ENCODE data around the gene CX3CR1. TPM values are rescaled to one million over a fixed set of nuclear protein-coding genes. Genes with fewer than 3 reads are reported as not detected.

The CX3CR1 gene
- total and polyA plus RNA-seq, 2 of the 4 experiments (the other 2 are of a cell fraction) = not detected

DNA sequence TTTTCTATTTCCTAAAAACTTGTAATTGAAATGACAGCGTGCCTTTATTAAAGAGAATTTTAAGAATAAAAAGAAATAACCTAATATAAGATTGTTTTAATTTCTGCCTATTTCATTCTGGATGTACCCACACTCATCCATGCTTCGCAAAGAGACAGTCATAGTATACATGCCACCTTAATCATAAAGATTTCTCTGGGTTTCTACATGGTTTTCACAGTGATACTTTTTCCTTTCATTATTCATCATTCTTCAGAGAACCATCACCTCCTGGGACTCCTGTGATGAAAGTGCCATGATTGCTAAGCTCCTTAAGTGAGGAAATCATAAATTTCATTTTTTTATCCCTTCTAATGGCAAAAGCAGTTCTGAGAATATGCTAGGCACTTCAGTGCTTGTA lies 45.4 kb upstream of the CX3CR1 start:
- H2BK5ac ChIP-seq (ENCODE audit: low read depth, low read length, poor library complexity, severe bottlenecking) = no peak overlapping the region
- no peak overlapping the region for H4K5ac ChIP-seq (ENCODE audit: low read depth, low read length)
- H3K36me3 ChIP-seq (ENCODE audit: control insufficient read depth, insufficient read depth, low read length) = no peaks in the 10 kb centered on the region
- no peak overlapping the region for H2AK5ac ChIP-seq (ENCODE audit: low read depth, low read length)
- WGBS, 2 experiments (ENCODE audit: extremely low coverage in 2 of 2, insufficient read length in 1 of 2) = no CpG with 5 or more reads among the region's 2 CpGs
- no peak overlapping the region for H3K14ac ChIP-seq (replicated peaks; ENCODE audit: low read depth, low read length)
- in situ Hi-C loops (cut with MboI; ENCODE audit: low sequenced_read_pairs) (no loop called here), intact Hi-C loops (cut with micrococcal nuclease) (no loop called here), dilution Hi-C loops (cut with HindIII; ENCODE audit: low sequenced_read_pairs, unreplicated experiment) (no loop called here)
- no peak overlapping the region for H3K27ac ChIP-seq (ENCODE audit: insufficient read depth, low read length)
- no peak overlapping the region for H3K18ac ChIP-seq (ENCODE audit: low read depth, low read length)
- DNase-seq = no peak
- no peak for ATAC-seq (ENCODE audit: low read depth)
- H3K9me1 ChIP-seq (ENCODE audit: insufficient read depth, low read length) = no peaks in the 10 kb centered on the region
- H4K91ac ChIP-seq (ENCODE audit: insufficient read depth, low read depth, low read length) = no peak overlapping the region
- H2BK15ac ChIP-seq (ENCODE audit: low read depth, low read length) = no peak overlapping the region
- TF ChIP-seq CEBPB (IDR thresholded peaks at IDR 0.05; ENCODE audit: low read depth, low read length) (no peak), RFX5 (IDR thresholded peaks at IDR 0.05; ENCODE audit: low read depth, low read length) (no peak), RCOR1 (IDR thresholded peaks at IDR 0.05; ENCODE audit: insufficient replicate concordance, low read length) (no peak), MAFK (IDR thresholded peaks at IDR 0.05; ENCODE audit: low read depth, low read length) (no peak), CHD1 (IDR thresholded peaks at IDR 0.05; ENCODE audit: low read depth, low read length) (no peak), RAD21 (IDR thresholded peaks at IDR 0.05; ENCODE audit: low read length) (no peak), BHLHE40 (IDR thresholded peaks at IDR 0.05; ENCODE audit: low read depth, low read length) (no peak), MAZ (IDR thresholded peaks at IDR 0.05; ENCODE audit: borderline replicate concordance, low read depth, low read length) (no peak), SMC3 (IDR thresholded peaks at IDR 0.05; ENCODE audit: low read depth, low read length) (no peak)
- TF ChIP-seq, protein P1, sequence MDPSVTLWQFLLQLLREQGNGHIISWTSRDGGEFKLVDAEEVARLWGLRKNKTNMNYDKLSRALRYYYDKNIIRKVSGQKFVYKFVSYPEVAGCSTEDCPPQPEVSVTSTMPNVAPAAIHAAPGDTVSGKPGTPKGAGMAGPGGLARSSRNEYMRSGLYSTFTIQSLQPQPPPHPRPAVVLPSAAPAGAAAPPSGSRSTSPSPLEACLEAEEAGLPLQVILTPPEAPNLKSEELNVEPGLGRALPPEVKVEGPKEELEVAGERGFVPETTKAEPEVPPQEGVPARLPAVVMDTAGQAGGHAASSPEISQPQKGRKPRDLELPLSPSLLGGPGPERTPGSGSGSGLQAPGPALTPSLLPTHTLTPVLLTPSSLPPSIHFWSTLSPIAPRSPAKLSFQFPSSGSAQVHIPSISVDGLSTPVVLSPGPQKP (IDR thresholded peaks at IDR 0.05; ENCODE audit: borderline replicate concordance, low read depth, low read length) = no peak
- TF ChIP-seq, protein P2, sequence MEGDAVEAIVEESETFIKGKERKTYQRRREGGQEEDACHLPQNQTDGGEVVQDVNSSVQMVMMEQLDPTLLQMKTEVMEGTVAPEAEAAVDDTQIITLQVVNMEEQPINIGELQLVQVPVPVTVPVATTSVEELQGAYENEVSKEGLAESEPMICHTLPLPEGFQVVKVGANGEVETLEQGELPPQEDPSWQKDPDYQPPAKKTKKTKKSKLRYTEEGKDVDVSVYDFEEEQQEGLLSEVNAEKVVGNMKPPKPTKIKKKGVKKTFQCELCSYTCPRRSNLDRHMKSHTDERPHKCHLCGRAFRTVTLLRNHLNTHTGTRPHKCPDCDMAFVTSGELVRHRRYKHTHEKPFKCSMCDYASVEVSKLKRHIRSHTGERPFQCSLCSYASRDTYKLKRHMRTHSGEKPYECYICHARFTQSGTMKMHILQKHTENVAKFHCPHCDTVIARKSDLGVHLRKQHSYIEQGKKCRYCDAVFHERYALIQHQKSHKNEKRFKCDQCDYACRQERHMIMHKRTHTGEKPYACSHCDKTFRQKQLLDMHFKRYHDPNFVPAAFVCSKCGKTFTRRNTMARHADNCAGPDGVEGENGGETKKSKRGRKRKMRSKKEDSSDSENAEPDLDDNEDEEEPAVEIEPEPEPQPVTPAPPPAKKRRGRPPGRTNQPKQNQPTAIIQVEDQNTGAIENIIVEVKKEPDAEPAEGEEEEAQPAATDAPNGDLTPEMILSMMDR (conservative IDR thresholded peaks at IDR 0.05; ENCODE audit: low read depth, low read length) = no peak
- TF ChIP-seq, protein P3, sequence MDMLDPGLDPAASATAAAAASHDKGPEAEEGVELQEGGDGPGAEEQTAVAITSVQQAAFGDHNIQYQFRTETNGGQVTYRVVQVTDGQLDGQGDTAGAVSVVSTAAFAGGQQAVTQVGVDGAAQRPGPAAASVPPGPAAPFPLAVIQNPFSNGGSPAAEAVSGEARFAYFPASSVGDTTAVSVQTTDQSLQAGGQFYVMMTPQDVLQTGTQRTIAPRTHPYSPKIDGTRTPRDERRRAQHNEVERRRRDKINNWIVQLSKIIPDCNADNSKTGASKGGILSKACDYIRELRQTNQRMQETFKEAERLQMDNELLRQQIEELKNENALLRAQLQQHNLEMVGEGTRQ (IDR thresholded peaks at IDR 0.05; ENCODE audit: low read depth, low read length) = no peak
- H4K8ac ChIP-seq (ENCODE audit: low read depth in 2 of 2, low read length in 2 of 2) = no peak overlapping the region
- no peak overlapping the region for H3K4me2 ChIP-seq (ENCODE audit: low read depth, low read length)
- H3K9me3 ChIP-seq (ENCODE audit: control insufficient read depth, insufficient read depth, low read length) = no peaks in the 10 kb centered on the region
- no peak overlapping the region for H2BK120ac ChIP-seq (ENCODE audit: low read depth, low read length)
- no peak overlapping the region for H3K9ac ChIP-seq (ENCODE audit: low read depth, low read length)
- H3K23ac ChIP-seq (ENCODE audit: low read depth, low read length) = no peak overlapping the region
- no peak overlapping the region for H2AFZ ChIP-seq (replicated peaks; ENCODE audit: low read length, poor library complexity)
- no peak overlapping the region for H2AK9ac ChIP-seq (replicated peaks; ENCODE audit: low read depth, low read length, poor library complexity)
- no peak overlapping the region for H3K4ac ChIP-seq (ENCODE audit: low read depth, low read length)
- no peak overlapping the region for H2BK20ac ChIP-seq (ENCODE audit: low read depth, low read length)
- no peaks in the 10 kb centered on the region for H3K4me1 ChIP-seq (ENCODE audit: control insufficient read depth, insufficient read depth, low read length)
- H4K20me1 ChIP-seq (ENCODE audit: insufficient read depth, low read length) = no peaks in the 10 kb centered on the region
- BruUV-seq (replicated peaks) = no TSS peak
- CTCF ChIA-PET = no interaction called here
- H3K27me3 ChIP-seq (ENCODE audit: control insufficient read depth, insufficient read depth, low read length) = no peaks in the 10 kb centered on the region; the same call in none of the 2 replicates
- no peak overlapping the region for H3K4me3 ChIP-seq (ENCODE audit: insufficient read depth, low read depth, low read length)
- POLR2A ChIA-PET (ENCODE audit: unreplicated experiment) = no interaction called here
- no peak overlapping the region for H3K56ac ChIP-seq (ENCODE audit: extremely low read depth, insufficient read depth, low read length)
- no peaks in the 10 kb centered on the region for H3K79me1 ChIP-seq (ENCODE audit: low read depth in 1 of 2, low read length in 2 of 2)
